ENCODE data around the gene PROP1.

DNA sequence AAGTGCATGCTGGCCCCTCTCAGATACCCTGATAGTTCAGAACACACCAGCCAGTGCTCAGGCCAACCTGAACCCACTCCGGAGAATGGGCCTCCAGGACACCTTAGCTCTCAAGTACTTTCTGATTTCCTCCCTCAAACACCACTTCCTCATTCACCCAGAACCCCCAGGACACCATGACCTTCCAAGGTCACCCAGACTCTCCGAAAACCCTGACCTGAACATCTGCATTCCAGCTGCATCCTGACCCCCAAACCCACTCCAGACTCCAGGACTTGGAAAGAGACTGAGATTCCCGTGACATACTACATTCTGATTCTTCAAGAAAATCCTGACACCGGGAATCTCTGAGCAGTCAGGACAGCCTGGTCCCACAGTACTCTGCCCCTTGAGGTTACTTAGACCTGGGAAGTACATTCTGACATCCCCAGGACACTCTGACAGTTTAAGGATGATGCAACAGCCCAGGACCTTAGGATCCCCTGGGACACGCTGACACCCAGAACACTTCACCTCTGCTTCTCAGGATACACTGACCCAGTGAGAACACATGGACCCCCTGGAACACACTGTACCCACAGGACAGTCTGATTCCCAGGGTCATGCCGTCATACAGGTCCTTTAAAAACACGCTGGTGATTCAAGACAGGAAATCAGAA lies 747 bp upstream of the PROP1 start:
- TF ChIP-seq YY1 (IDR thresholded peaks at IDR 0.05; ENCODE audit: insufficient read depth, insufficient read length) (no peak), ZNF274 (IDR thresholded peaks at IDR 0.05; ENCODE audit: low read depth, low read length) (no peak)

Data from NT2/D1 (cell line).